Stomach (tissue), 9 donors: ENCODE data around the gene GPX8. TPM values are rescaled to one million over a fixed set of nuclear protein-coding genes. Genes with fewer than 3 reads are reported as not detected.
A peak's percentile ranks its signal among the peaks of the same experiment; 100 is the strongest.

Experiments
- DNase-seq, 2 donors: peaks; one replicate each; pipeline versions ENCODE4 v3.0.0 to v3.0.0-alpha.2; 2013 to 2019
- H3K27ac ChIP-seq, 5 donors: fragments of 200-600 bp in 4 of 5; sonication (generic) in 4 of 5; one replicate each; pipeline ENCODE4 v1.5.1; 2013 to 2019; ENCODE audit warnings: mild to moderate bottlenecking in 1 of 5, moderate library complexity in 1 of 5
- H3K27me3 ChIP-seq, 3 donors: fragments of 200-600 bp; sonication (generic); one replicate each; pipeline ENCODE4 v1.5.1; 2017 to 2019; ENCODE audit warnings: mixed run types in 1 of 3
- H3K36me3 ChIP-seq, 4 donors: fragments of 200-600 bp; sonication (generic); 1 replicate in 3 of 4; 2 replicates in 1 of 4; pipeline ENCODE4 v1.5.1; 2016 to 2019
- H3K4me1 ChIP-seq, 4 donors: fragments of 200-600 bp; sonication (generic); one replicate each; pipeline ENCODE4 v1.5.1; 2016 to 2019
- H3K4me3 ChIP-seq, 4 donors: fragments of 200-600 bp; sonication (generic) in 3 of 4; one replicate each; pipeline ENCODE4 v1.5.1; 2016 to 2019; ENCODE audit warnings: mild to moderate bottlenecking in 1 of 4
- H3K9me3 ChIP-seq, 4 donors: fragments of 200-600 bp; sonication (generic); one replicate each; pipeline ENCODE4 v1.5.1; 2016 to 2019
- CTCF ChIP-seq, 7 experiments: fragments of 450-650 bp in 4 of 7; fragments of 200-600 bp in 3 of 7; sonication (generic) in 3 of 7; IDR thresholded peaks; one replicate each; pipeline ENCODE4 v1.5.1; 2016 to 2019; ENCODE audit warnings: antibody characterized with exemption in 7 of 7, control low read depth in 2 of 7, mild to moderate bottlenecking in 1 of 7
- EP300 ChIP-seq: sonication (generic); formaldehyde crosslinking; IDR thresholded peaks from one replicate; pipeline ENCODE4 v1.6.1; 2017; ENCODE audit warnings: antibody characterized with exemption
- POLR2A ChIP-seq, 4 donors: fragments of 450-650 bp; IDR thresholded peaks; one replicate each; pipeline ENCODE4 v1.6.1; 2016; ENCODE audit warnings: antibody characterized with exemption in 4 of 4, control low read depth in 2 of 4, mild to moderate bottlenecking in 1 of 4, moderate library complexity in 1 of 4
- POLR2AphosphoS5 ChIP-seq, 3 donors: sonication (generic); formaldehyde crosslinking; IDR thresholded peaks; one replicate each; pipeline ENCODE4 v1.6.1; 2016; ENCODE audit warnings: antibody characterized with exemption in 3 of 3
- WGBS, 5 donors: extraction: QIAGEN DNeasy Blood & Tissue Kit in 3 of 5; methylation state at CpG; one replicate each; pipeline versions ENCODE4 v1.1.5 to v1.1.7; 2013 to 2018; 5-methylcytosine and 5-hydroxymethylcytosine counted together
- intact Hi-C: fragments of 100-400 bp; cut with DNase I; formaldehyde crosslinking; loops from one replicate; pipeline ENCODE4 v1.15.1; 2023; ENCODE audit warnings: low total_unique reads
- polyA plus RNA-seq, 3 donors: library from polyadenylated mRNA; stranded (reverse); fragments of 200-250 nt; gene quantifications; one replicate each; pipeline ENCODE4 v1.2.3, GENCODE V29; 2013
- total RNA-seq, 5 donors: library from RNA; depleted of rRNA; stranded (reverse); fragments of >200 nt; gene quantifications; one replicate each; pipeline versions ENCODE4 v1.1.0 to v1.2.3, GENCODE V29; 2014 to 2016
- donor health status: healthy with polysubstance abuse.
- donor health status: Bipolar disorder and iron deficiency.
- donor health status: healthy.

GPX8 gene
- total and polyA plus RNA-seq, 8 donors: 0.89 to 26.1 (median 4.3) TPM; not detected in 1

GRCh38 chr5:55173687-55174230, 13.8 kb downstream of the GPX8 start:
- no peak for TF ChIP-seq POLR2A (IDR thresholded peaks at IDR 0.05)
- TF ChIP-seq POLR2AphosphoS5 (IDR thresholded peaks at IDR 0.05): no peak
- TF ChIP-seq EP300: no peak
- no peak for TF ChIP-seq CTCF (IDR thresholded peaks at IDR 0.05)
- peak in 1 of 2 donors; percentile 24 for DNase-seq
- Histone ChIP-seq H3K27ac (peak overlapping the region in 3 of 5 donors; percentile 18 to 38 (median 38)), H3K36me3 (no peaks in the 10 kb centered on the region), H3K4me1 (peaks cover 22 to 37% (median 33%) of the 10 kb centered on the region in 4 donors), H3K4me3 (peak overlapping the region; percentile 44 to 65 (median 55)), H3K9me3 (no peaks in the 10 kb centered on the region), H3K27me3 (peaks cover 3 to 95% (median 37%) of the 10 kb centered on the region in 3 donors)
- 11 to 18% (median 14%) methylated on average over 8 of the region's 8 CpGs for WGBS, 5 donors
- intact Hi-C loops: loop anchor here (10.0 kb wide), 1 partner anchor 61 kb away; the partner anchor contains the start of gene CCNO

- no peaks in the 10 kb centered on the region for H3K36me3 ChIP-seq
- peaks cover 22 to 37% (median 33%) of the 10 kb centered on the region in 4 donors for H3K4me1 ChIP-seq
- 11 to 19% (median 13%) methylated on average over 7 of the region's 7 CpGs for WGBS, 5 donors
- H3K4me3 ChIP-seq: peak overlapping the region; percentile 27 to 53 (median 38)
- H3K27me3 ChIP-seq: peaks cover 3 to 99% (median 37%) of the 10 kb centered on the region in 3 donors
- no peak overlapping the region for H3K27ac ChIP-seq
- no peak for DNase-seq
- intact Hi-C loops: loop anchor here (10.0 kb wide), 1 partner anchor 59 kb away; the partner anchor contains the start of gene CCNO
- H3K9me3 ChIP-seq: no peaks in the 10 kb centered on the region
- TF ChIP-seq POLR2A (IDR thresholded peaks at IDR 0.05): no peak
- TF ChIP-seq POLR2AphosphoS5 (IDR thresholded peaks at IDR 0.05): no peak
- no peak for TF ChIP-seq EP300
- no peak for TF ChIP-seq CTCF (IDR thresholded peaks at IDR 0.05)
Observed at GRCh38 chr5:55175781-55176175, 15.8 kb downstream of the GPX8 start.

- intact Hi-C loops: loop anchor here (10.0 kb wide), 1 partner anchor 59 kb away; the partner anchor contains the start of gene CCNO
- H3K27me3 ChIP-seq: peaks cover 3 to 96% (median 37%) of the 10 kb centered on the region in 3 donors
Observed at GRCh38 chr5:55176176-55176818, 16.3 kb downstream of the GPX8 start.

More at GRCh38 chr5:55176176-55176818, 16.3 kb downstream of the GPX8 start:
- no peak for TF ChIP-seq POLR2A (IDR thresholded peaks at IDR 0.05)
- TF ChIP-seq EP300: no peak
- peak in 1 of 3 donors; percentile 54 for TF ChIP-seq POLR2AphosphoS5 (IDR thresholded peaks at IDR 0.05)
- peak in 5 of 7 experiments; percentile 22 to 72 (median 39) for TF ChIP-seq CTCF (IDR thresholded peaks at IDR 0.05)
- H3K9me3 ChIP-seq: no peaks in the 10 kb centered on the region
- H3K4me1 ChIP-seq: peaks cover 22 to 37% (median 33%) of the 10 kb centered on the region in 4 donors
- WGBS, 5 donors: 1 to 4% (median 2%) methylated on average over 27 to 44 of the region's 44 CpGs
- peak; percentile 73 to 88 for DNase-seq
- H3K4me3 ChIP-seq: peak overlapping the region; percentile 27 to 53 (median 38)
- no peaks in the 10 kb centered on the region for H3K36me3 ChIP-seq
- H3K27ac ChIP-seq: no peak overlapping the region
